ENCODE measurements around the gene NYNRIN. TPM values are rescaled to one million over a fixed set of nuclear protein-coding genes. Genes with fewer than 3 reads are reported as not detected.

NYNRIN gene
- total and polyA plus RNA-seq, 2 of the 8 experiments (the other 6 are each of a cell fraction or from before 2014, with no cell fraction given) = 15.2 to 18.3 TPM

DNA sequence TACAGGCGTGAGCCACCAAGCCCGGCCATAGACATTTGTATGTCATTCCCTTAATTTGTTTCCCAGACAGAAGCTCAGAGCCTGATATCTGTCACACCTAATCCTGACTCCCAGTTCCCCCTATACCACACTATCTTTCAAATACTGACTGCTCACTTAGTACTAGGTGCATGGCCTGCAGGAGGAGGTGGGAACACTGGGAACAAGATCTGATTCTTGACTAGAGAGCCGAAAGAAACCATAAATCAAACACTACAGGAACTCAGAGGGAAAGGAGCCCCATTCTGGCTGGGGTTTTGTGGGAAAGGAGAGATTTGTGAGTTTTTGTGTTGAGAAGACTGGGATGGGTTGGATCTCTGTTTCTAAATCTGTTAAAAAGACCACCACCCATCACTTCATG is 35.9 kb downstream of the NYNRIN start:
- Histone ChIP-seq H2AK5ac (ENCODE audit: low read depth, low read length) (no peak overlapping the region), H3K27ac (ENCODE audit: low read depth, low read length) (no peak overlapping the region), H2BK120ac (replicated peaks; ENCODE audit: low read depth, low read length) (no peak overlapping the region), H3K79me1 (ENCODE audit: low read depth, low read length) (no peaks in the 10 kb centered on the region; the same call in 1 of the 2 replicates), H3K18ac (ENCODE audit: extremely low read depth, low read length) (no peak overlapping the region), H4K91ac (replicated peaks; ENCODE audit: insufficient read length, low read length) (no peak overlapping the region), H3K14ac (ENCODE audit: insufficient read length) (no peak overlapping the region), H3K4me2 (ENCODE audit: insufficient read depth in 1 of 2, low read depth in 2 of 2, low read length in 2 of 2) (no peak overlapping the region), H3K9me3 (ENCODE audit: insufficient read depth in 2 of 2, low read depth in 1 of 2, low read length in 1 of 2) (no peaks in the 10 kb centered on the region), H3K23me2 (ENCODE audit: low read depth, low read length) (peaks cover 5% of the 10 kb centered on the region; the same call in 1 of the 2 replicates), H3K56ac (replicated peaks; ENCODE audit: insufficient read length, low read depth, low read length) (no peak overlapping the region), H4K8ac (ENCODE audit: extremely low read depth, insufficient read depth, low read length) (no peak overlapping the region), H3K27me3 (replicated peaks in 1 of 4; ENCODE audit: control insufficient read depth in 3 of 4, extremely low read depth in 1 of 4, insufficient read depth in 3 of 4, low read length in 3 of 4) (no peaks in the 10 kb centered on the region), H3K9ac (replicated peaks in 1 of 4; ENCODE audit: extremely low read depth in 1 of 4, low read depth in 3 of 4, low read length in 3 of 4) (no peak overlapping the region), H4K20me1 (replicated peaks in 1 of 2; ENCODE audit: control insufficient read depth in 1 of 2, insufficient read depth in 2 of 2, low read length in 2 of 2) (peaks cover 1 to 9% of the 10 kb centered on the region in 2 experiments), H3K4ac (replicated peaks; ENCODE audit: insufficient read length, low read depth, low read length) (no peak overlapping the region), H2BK15ac (ENCODE audit: low read length) (no peak overlapping the region), H2BK12ac (ENCODE audit: low read depth, low read length) (no peak overlapping the region), H3K4me1 (replicated peaks in 1 of 4; ENCODE audit: control insufficient read depth in 3 of 4, insufficient read depth in 4 of 4, low read length in 3 of 4) (peaks cover 3 to 14% (median 9%) of the 10 kb centered on the region in 4 experiments), H3K23ac (ENCODE audit: insufficient read length) (no peak overlapping the region), H4K5ac (ENCODE audit: insufficient read length, low read depth, low read length) (no peak overlapping the region), H2BK5ac (ENCODE audit: low read depth, low read length) (no peak overlapping the region), H2BK20ac (ENCODE audit: low read length) (no peak overlapping the region), H3K4me3 (ENCODE audit: extremely low read depth in 1 of 4, insufficient read depth in 2 of 4, low read depth in 3 of 4, low read length in 4 of 4) (no peak overlapping the region), H3K36me3 (ENCODE audit: control insufficient read depth in 2 of 4, insufficient read depth in 4 of 4, low read length in 3 of 4) (peaks cover 3 to 16% (median 7%) of the 10 kb centered on the region in 4 experiments; a peak in 7 of 8 replicates), H3K79me2 (ENCODE audit: control insufficient read depth in 1 of 2, insufficient read depth in 2 of 2, low read length in 2 of 2) (no peaks in the 10 kb centered on the region), H2AFZ (ENCODE audit: low read length) (no peak overlapping the region)
- TF ChIP-seq SAP30 (IDR thresholded peaks at IDR 0.05; ENCODE audit: insufficient read depth, insufficient replicate concordance, low read length) (no peak), CEBPB (IDR thresholded peaks at IDR 0.05; ENCODE audit: low read depth, low read length) (no peak), KDM5A (IDR thresholded peaks at IDR 0.05; ENCODE audit: low read length) (no peak), SIRT6 (IDR thresholded peaks at IDR 0.05; ENCODE audit: low read length) (no peak)
- WGBS, 2 experiments (ENCODE audit: extremely low coverage in 1 of 2, insufficient coverage in 1 of 2, insufficient read length in 1 of 2, insufficient replicate concordance in 2 of 2, low coverage in 1 of 2, low lambda C conversion rate in 2 of 2, missing lambda C conversion rate in 1 of 2) = 87% methylated on average over 3 of the region's 3 CpGs; no CpG with 5 or more reads in 1 of the 2 experiments
- ChIA-PET POLR2A (ENCODE audit: partially characterized antibody) (interaction anchor here (1.1 to 2.6 kb wide), 3 partner anchors 36 to 69 kb away, joined by 3 to 14 read pairs (median 3); partner anchors contain the start of gene NYNRIN), CTCF (ENCODE audit: partially characterized antibody) (interaction anchor here (0.6 to 21.3 kb wide), 10 partner anchors 17 to 128 kb away, joined by 3 to 664 read pairs (median 24); partner anchors contain the start of genes ADCY4, CIDEB and RIPK3)
- DNase-seq (ENCODE audit: low read depth in 1 of 2, low spot score in 2 of 2) = no peak
- no peak for FAIRE-seq

All from H1 (cell line).